GM21528 (cell line): ENCODE data around the gene SWT1.

Experiments
- ATAC-seq: cut with Tn5 transposase; IDR thresholded peaks from one replicate; pipeline ENCODE4 v1.9.1; 2021; ENCODE audit warnings: mild to moderate bottlenecking, moderate library complexity; ENCODE audit not compliant: unreplicated experiment, low FRiP score

SWT1 gene

DNA sequence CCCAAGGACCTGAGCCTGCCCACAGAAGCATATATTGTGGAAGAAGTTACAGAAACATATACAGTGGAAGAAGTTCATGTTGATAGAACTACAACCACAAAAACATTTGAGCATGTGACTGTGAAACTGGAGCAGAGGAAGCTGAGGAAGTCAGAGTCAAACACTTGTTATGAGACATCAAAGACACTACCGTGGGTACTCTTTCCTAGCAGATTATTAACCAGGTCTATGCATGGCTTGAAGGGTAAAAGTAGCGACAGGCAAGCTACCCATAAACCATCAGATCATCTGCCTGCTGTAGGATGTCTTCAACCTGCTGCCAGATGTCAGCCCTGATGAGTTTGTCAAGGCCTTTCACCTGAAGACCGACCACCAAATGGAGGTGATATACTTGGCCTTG, 124.3 kb downstream of the SWT1 start:
- peak; percentile 75 for ATAC-seq

DNA sequence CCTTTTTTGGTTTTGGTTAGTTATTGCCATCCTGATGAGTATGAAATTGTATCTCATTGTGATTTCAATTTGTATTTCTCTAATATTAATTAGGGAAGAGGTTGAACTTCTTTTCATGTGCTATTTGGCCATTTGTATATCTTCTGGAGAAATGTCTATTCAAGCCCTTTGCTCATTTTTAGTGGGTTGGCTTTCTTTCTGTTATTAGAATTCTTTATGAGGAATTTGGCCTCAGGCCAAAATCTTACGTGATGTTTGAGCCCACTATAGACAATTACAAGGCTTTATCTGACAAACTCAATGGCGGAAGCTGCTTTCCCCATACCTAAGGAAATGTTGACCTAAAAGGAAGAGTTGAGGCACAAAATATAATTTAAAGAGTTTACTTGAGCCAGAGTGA, 127.1 kb downstream of the SWT1 start:
- ATAC-seq, result no peak

DNA sequence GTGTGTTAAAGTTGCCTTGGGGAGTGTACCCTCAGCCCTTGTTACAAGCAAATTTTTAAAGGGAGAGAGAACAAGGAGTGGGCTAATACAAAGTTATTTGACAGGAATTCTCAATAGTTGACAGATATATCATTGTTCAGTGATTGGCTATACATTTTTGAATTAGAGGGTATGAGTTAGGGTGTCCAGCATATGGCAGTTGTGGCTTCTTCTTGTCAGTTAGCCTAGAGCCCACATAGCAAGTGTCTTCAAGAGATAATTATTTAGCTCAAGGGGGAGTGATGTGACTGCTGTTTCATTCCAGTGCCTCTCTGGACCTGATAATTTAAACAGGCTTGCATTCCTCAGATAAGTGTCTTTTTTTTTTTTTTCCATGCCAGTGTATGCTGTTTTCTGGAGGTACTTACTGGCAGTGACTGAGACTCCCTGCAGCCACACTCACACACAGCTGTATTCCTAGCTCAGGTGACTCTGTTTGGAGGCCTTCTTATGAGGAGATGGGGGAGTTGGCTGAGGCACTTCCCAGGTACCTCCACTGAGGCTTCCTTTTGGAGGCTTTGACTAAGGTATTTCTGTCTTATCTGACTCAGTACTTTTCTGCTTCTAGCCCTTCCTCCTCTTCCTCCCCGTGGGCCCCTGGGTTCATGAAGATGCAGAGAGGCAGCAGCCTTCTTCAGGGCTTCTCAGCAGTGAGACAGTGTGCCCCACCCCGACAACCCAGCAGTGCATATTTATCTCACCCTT, 127.7 kb downstream of the SWT1 start:
- ATAC-seq, result no peak

DNA sequence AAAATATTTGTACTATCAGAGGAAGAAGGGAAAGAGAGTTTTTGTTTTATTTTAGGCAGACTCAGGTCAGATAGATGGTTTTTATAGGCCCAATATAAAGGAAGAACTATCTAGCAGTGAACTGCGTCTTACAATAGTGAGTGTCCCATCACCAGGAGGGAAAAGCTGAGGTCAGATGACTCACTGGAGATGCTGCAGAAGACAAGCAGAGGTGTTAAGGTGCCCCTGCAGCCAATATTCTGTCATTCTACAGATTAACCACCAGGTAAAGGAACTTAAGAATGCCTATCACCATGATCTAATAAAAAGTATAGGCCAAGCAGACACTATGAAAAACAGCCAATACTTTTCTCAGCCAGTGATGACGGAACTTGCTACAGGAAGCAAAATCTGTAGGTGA, 130.5 kb downstream of the SWT1 start:
- ATAC-seq, result no peak

DNA sequence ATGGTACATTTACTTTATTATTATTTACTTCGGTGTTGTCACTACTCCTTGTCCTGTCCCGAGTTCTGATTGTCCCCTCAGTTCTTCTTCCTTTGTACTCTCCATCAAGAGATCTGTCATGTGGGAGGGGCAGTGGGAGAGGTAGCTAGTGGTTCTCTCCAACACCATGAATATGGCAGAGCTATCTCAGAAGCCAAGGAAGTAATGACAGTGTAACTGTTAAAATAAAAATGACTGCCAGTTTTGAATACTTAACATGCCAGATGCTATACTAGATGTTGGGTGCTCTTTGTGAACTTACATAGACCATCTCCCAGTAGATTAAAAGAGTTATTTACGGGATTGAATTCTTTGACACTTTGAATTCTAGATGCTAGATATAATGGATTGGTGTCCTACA, 131.5 kb downstream of the SWT1 start:
- no peak for ATAC-seq

DNA sequence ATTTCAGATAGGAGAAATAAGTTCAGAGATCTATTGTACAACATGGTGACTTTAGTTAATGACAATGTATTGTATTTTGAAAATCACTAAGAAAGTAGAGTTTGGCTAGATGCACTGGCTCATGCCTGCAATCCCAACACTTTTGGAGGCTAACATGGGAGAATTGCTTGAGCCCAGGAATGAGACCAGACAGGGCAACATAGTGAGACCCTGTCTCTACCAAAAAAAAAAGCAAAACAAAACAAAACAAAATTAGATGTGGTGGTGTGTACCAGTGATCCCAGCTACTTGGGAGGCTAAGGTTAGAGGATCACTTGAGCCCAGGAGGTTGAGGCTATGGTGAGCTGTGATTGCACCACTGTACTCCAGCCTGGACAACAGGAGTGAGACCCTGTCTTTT, 132.9 kb downstream of the SWT1 start:
- ATAC-seq, result no peak

DNA sequence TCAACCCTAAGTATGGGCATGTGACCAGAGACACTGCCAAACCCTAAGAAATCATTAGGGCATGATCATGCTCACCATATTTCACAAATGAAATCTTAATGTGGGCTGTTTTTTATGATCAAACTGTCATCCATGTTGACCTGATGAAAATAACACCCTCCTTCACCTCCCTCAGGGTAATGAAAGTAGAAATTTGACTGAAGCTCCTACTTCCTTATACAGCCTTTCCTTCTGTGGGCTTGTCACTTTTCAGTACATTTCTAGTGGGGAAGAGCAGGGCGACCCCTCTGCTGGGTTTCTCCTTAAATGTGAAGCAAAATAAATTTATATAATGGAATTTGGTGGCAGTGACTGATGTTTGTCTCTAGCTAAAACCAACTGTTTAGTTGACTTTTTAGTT, 134.2 kb downstream of the SWT1 start:
- ATAC-seq, result no peak

DNA sequence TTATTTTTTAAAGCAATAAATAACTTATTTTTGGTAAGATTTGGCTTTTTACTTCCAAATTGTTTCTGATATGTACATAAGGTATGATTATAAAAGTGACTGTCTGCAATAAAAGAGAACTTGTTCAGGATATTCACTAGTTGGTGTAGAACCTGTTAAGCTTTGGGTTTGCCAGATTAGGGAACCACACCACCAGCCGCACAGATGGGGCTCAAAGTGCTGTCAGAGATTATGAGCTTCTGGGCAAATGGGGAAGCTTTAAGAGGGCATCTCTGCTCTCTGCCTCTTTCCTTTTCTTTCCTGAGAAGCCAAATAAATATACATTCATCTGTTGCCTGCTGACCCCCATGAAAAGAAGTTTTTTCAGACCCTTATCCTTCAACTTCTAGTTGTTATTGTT, 134.7 kb downstream of the SWT1 start:
- ATAC-seq, result no peak

DNA sequence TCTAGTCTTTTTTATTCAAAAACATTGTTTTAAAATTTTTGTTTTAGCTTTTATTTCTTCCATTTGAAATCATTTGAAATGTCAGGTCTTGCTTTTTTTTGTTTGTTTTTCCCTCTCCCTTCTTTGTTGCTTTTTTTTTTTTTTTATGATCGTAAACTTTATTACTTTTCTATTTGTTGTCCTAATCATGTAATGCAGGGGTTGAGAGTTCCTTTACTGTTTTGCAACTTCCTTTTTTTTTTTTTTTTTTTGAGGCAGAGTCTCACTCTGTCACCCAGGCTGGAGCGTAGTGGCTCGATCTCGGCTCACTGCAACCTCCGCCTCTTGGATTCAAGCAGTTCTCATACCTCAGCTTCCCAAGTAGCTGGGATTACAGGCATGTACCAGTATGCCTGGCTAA, 135.3 kb downstream of the SWT1 start:
- ATAC-seq, result no peak

DNA sequence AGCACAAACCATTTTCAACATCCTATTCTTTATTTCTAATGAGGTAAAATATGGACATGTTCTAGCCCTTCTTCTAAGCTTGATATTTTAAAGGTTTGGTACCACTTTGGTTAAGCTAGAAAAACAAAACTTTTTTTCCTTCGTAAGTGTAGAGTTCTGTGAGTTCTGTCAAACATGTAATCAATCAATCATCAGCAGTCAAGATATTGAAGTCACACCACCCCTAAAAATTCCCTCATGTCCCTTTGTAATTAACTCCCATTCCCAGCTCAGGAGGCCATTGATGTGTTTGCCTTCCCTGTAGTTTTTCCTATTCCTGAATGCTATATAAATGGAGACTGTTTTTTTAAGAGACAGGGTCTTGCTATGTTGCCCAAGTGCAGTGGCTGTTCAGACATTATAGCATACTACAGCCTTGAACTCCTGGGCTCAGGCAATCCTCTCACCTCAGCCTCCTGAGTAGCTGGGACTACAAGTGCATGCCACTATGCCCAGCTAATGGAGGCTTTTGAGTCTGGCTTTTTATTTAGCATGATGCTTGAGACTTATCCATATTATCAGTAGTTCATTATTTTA, 137.1 kb downstream of the SWT1 start:
- no peak for ATAC-seq

DNA sequence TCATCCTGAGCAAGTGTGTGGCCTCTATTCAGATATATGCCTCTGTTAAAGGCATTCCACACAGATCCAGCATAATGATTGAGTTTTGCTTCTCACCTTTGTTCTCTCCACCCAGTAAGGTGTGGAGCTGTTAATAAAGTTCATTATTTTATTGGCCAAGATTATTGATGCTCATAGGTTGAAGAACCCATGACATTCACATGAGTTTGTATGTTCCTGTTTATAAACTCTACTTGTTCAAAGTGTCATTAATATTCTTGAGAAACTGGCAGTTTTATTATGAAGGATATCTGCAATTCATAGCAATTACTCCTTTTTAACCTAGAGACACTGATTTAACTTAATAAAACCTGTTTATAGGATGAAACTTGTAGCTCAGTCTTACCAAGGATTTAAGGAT, 138.1 kb downstream of the SWT1 start:
- ATAC-seq, result no peak

DNA sequence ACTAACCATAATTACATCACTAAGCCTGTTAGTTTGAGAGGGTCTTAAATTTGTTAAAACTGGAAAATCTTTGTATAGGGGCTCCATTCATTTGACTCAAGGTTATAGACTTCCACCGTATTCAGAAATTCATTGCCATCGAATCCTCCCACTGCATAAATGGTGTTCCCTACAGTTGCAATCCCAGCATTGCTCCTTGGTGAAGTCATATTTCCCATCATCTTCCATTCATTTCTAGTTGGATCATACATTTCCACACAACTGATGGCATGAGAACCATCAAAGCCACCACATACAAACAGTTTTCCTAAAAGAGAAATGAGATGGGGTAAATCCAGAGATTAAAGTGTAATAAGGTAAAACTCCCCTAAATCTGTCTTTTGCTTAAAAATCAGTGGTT, 141.0 kb downstream of the SWT1 start:
- ATAC-seq, result no peak

DNA sequence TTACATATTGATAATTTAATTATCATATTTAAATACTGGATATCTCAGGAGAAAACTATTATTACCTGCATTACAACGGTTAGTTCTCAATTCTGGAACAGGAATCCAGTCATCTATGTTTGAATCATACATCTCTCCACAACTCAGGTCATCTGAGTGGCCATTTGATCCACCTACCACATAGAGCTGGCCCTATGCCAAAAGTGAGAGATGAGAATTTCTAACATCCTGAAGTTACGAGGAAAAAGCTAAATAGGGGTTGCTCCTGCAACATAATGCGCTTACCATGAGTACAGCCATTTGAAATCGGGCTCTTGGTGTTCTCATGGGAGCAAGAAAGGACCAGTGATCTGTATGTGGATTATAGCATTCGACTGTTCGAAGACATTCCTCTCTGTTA, 143.2 kb downstream of the SWT1 start:
- ATAC-seq, result no peak

DNA sequence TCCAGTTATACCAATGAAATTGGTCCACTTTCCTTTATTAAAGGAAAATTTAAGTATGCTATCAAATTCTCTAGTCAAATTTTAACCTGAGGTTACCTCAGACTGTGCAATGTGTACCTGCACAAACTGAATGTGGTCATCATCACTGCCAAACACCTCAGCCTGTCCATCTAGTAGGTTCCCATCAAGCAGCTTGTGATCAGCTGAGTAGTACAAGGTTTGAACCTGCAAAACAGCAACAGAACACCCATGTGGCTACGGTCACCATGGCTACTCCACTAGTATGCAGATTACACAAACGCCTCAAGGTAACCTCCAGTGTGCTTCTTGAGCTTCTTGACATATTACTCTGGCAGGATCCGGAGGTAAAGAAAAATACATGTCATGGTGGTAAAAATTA, 148.5 kb downstream of the SWT1 start:
- no peak for ATAC-seq

DNA sequence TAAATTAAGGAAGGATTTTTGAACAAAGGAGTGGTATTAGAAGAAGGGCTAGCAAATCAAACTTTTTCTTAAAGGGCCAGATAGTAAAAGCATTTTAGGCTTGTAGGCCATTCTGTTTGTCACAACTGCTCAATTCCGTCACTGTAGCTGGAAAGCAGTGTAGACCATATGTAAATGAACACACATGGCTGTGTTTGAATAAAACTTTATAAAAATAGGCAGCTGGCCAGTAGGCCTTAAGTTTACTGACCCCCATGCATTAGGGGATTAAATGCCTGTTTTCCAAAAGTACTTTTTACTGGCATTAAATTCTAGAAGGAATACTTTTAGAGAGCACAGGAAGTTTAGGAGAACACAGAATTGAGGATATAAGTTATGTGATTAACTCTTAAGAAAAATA, 151.2 kb downstream of the SWT1 start:
- no peak for ATAC-seq

DNA sequence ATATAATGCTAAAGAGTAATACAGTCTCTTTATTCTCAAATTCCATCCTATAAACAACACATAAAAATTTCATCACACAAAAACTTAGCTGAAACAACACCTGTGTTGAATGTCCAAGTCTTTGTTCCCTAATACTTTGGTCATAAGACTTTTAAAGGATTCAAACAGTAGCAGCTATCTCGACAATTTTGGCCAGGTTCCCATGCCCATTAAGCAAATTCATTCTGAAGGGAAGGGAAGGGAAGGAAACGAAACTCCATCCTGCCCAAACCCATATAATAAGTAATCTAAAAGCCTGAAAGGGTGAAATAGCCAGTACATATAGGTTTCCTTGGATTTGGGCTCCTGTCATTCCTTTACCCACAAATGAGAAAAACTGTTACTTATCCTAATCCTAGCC, 152.6 kb downstream of the SWT1 start:
- no peak for ATAC-seq

DNA sequence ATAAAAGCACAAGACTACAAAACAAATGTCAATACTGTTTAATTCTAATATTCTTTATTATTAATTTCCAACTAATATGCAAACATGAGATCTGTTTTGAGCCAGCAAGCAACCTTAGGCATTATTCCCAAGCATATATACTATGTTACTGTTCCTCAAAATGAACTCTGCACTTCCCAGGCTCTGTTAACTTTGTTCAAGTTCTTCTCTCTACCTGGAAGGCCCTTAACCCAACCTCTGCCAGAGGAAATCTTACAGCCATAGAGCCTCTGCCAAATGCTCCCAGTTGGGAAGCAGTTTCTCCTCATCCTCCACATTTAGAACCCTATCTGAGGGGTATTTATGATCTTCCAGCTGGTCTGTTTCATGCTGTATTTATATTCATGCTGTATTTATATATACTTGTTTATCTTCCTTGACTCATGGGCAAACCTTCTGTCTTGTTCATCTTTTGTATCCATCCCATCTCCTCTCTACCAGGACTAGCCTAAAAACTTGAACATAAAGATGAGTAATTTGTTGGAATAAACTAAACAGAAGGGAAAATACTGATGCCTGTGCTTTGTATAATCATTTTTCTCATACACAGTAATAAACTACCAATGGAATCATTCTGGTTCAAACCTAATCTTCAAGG, 154.7 kb downstream of the SWT1 start:
- ATAC-seq, result no peak

DNA sequence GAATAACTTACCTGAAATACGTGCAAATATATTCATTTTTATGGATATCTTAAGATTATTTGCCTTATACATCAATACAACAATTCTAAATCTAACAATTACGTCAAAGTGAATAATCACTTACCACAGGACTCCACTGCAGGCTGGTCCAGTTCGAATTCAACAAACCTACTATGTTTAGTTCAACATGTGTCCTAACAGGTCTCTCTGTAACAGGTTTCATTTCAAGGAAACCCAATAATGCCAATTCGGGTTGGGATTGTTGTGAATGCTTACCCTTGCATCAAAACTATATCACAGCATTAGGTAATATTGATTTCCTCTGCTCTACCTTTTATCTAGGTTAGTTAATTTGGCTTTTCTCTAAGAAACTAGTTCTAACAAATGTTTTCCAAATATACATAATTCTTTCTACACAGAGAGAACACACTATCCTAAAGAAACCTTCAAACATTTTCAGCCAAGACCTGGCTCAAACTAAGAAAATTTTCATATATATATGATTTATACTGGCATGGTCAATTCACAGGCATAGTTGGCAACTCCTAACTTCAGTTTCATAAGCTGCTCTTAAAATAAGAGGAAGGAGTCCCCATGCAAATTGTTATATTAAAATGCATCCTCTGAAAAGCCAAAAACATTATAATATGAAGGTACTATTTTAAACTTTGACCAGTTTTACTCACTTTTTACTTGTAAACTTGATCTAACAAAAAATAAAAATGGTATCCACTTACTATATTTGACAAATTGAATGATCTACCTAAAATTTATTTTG, 155.6 kb downstream of the SWT1 start:
- no peak for ATAC-seq

DNA sequence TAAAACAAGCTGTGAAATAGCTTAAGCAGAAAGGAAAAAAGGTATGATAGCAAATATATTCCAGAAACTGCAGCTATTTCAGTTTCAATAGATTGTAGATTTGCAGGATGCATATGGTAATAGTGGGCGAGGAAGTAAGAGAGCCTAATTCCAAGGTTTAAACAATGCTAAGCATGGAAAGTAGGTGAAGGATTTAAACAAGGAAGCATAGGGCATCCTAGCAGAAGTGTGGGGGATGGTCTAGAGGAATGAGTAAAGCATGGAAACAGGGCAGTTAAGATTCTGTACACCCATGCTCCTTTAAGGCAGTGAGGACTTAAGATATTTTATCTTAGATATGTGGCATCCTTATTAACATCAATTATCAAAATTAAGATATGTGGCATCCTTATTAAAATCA, 157.4 kb downstream of the SWT1 start:
- no peak for ATAC-seq

DNA sequence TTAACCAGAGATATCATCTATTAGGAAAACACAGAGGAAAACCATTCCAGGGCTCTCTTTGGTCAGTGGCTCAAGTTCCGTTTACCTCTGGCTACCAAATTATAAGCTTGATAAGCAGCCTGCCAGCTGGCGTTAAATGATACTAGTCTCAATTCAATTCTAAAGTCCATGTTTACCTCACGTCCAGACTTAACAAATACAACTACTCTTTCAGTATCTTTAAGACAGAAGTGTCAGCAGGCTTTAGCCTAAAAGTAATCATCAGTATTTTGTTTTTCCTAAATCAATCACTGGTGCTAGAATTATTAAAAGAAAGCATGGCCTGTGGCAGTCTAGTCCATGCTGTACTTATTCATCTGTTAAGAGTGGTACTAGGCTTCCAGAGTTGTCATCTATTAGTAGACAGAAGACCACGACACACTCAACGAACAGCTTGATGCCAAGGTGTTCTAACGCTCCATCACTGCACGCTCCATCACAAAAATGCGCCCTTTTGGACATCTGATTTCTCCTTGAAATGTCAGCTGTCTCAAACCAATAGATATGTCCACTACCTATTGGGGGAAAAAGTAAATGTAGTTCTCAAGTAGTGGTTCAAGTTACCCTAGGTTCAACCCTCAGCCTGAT, 158.6 kb downstream of the SWT1 start:
- ATAC-seq, result no peak
